Measurements from ENCODE around the gene FAM24A. TPM values are rescaled to one million over a fixed set of nuclear protein-coding genes. Genes with fewer than 3 reads are reported as not detected.

Gene FAM24A
- total and polyA plus RNA-seq, 10 of the 15 experiments (the other 5 are each of a cell fraction or from before 2014, with no cell fraction given), result not detected

DNA sequence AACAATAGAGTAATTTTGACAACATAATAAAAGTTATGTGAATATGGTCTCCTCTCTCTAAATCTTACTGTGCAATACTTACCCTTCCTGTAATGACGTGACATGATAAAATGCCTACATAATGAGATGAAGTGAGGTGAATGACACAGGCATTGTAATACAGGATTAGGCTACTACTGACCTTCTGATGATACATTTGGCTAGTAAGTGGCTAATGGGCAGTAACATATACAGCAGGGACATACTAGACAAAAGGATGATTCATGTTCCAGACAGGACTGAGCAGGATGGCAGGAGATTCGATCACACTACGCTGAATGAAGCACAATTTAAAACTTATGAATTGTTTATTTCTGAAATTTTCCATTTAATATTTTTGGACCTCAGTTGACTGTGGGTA lies 38.9 kb downstream of the FAM24A start:
- ChIA-PET SMC1A (ENCODE audit: uncharacterized antibody, unreplicated experiment) (interaction anchor here (1.4 kb wide), 2 partner anchors 24 to 30 kb away, joined by 3 read pairs; partner anchors contain the start of gene PSTK), POLR2A (no interaction called here), CTCF (no interaction called here), RAD21 (ENCODE audit: unreplicated experiment) (no interaction called here)
- intact Hi-C loops (cut with micrococcal nuclease; ENCODE audit: unreplicated experiment), result no loop called here
- H3K27me3 ChIP-seq (replicated peaks in 1 of 2; ENCODE audit: control insufficient read depth in 2 of 2, insufficient read depth in 2 of 2, low read length in 1 of 2), result no peaks in the 10 kb centered on the region
- peaks cover under 1% of the 10 kb centered on the region for H3K4me1 ChIP-seq (ENCODE audit: control insufficient read depth, insufficient read depth, low read length)
- H2AFZ ChIP-seq (ENCODE audit: control insufficient read depth, low read depth, low read length), result no peak overlapping the region
- ATAC-seq (no peak), DNase-seq (ENCODE audit: low read depth, low spot score) (no peak), FAIRE-seq (no peak)
- no peak overlapping the region for H3K9ac ChIP-seq (ENCODE audit: control insufficient read depth, insufficient read depth, low read length)
- in situ Hi-C loops (cut with MboI), result no loop called here
- WGBS (ENCODE audit: insufficient coverage, insufficient replicate concordance, low lambda C conversion rate, missing lambda C conversion rate), result 97% methylated on average over 3 of the region's 3 CpGs
- TF ChIP-seq POLR2AphosphoS2 (IDR thresholded peaks at IDR 0.05; ENCODE audit: low read depth, low read length) (no peak), HDAC2 (IDR thresholded peaks at IDR 0.05) (no peak), SUPT20H (IDR thresholded peaks at IDR 0.05; ENCODE audit: borderline replicate concordance, control insufficient read depth, low read depth, low read length) (no peak), SREBF1 (IDR thresholded peaks at IDR 0.05; ENCODE audit: low read length) (no peak), CBFB (IDR thresholded peaks at IDR 0.05; ENCODE audit: low read depth) (no peak), ETV6 (conservative IDR thresholded peaks at IDR 0.05 in 1 of 2, IDR thresholded peaks at IDR 0.05 in 1 of 2; ENCODE audit: borderline replicate concordance in 1 of 2, low read depth in 1 of 2) (no peak)
- TF ChIP-seq, protein P1, sequence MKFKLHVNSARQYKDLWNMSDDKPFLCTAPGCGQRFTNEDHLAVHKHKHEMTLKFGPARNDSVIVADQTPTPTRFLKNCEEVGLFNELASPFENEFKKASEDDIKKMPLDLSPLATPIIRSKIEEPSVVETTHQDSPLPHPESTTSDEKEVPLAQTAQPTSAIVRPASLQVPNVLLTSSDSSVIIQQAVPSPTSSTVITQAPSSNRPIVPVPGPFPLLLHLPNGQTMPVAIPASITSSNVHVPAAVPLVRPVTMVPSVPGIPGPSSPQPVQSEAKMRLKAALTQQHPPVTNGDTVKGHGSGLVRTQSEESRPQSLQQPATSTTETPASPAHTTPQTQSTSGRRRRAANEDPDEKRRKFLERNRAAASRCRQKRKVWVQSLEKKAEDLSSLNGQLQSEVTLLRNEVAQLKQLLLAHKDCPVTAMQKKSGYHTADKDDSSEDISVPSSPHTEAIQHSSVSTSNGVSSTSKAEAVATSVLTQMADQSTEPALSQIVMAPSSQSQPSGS (IDR thresholded peaks at IDR 0.05; ENCODE audit: low read length), result no peak
- H4K20me1 ChIP-seq (ENCODE audit: control insufficient read depth, insufficient read depth), result no peaks in the 10 kb centered on the region
- H3K9me3 ChIP-seq (replicated peaks; ENCODE audit: control insufficient read depth, insufficient read depth, low read length), result no peaks in the 10 kb centered on the region; the same call in 2 of the 3 replicates
- no peak overlapping the region for H3K4me2 ChIP-seq (ENCODE audit: control insufficient read depth, insufficient read depth)
- H3K4me3 ChIP-seq, result no peak overlapping the region
- H3K27ac ChIP-seq (ENCODE audit: control insufficient read depth, insufficient read depth), result no peak overlapping the region
- peaks cover 4% of the 10 kb centered on the region for H3K79me2 ChIP-seq (ENCODE audit: control insufficient read depth, insufficient read depth, low read length)
- BruUV-seq (replicated peaks), result no TSS peak
- H3K36me3 ChIP-seq (ENCODE audit: control insufficient read depth in 2 of 2, insufficient read depth in 2 of 2, low read length in 1 of 2), result no peaks in the 10 kb centered on the region; a peak in 1 of 4 replicates
